HG03159 (cell line): ENCODE measurements around the gene BCL2.

Source experiments
- ATAC-seq: cut with Tn5 transposase; IDR thresholded peaks from one replicate; pipeline ENCODE4 v1.9.1; 2021; ENCODE audit warnings: mild to moderate bottlenecking, moderate library complexity; ENCODE audit not compliant: unreplicated experiment

The BCL2 gene

GRCh38 chr18:63099091-63099840, 220.3 kb downstream of the BCL2 start:
- ATAC-seq: no peak

GRCh38 chr18:63098018-63098981, 221.3 kb downstream of the BCL2 start:
- peak; percentile 71 for ATAC-seq

GRCh38 chr18:63097178-63097577, 222.4 kb downstream of the BCL2 start:
- no peak for ATAC-seq

- ATAC-seq: no peak
Observed at GRCh38 chr18:63096327-63096874, 223.2 kb downstream of the BCL2 start.

GRCh38 chr18:63095768-63096167, 223.8 kb downstream of the BCL2 start:
- ATAC-seq: no peak

GRCh38 chr18:63091671-63092364, 227.8 kb downstream of the BCL2 start:
- ATAC-seq: no peak

GRCh38 chr18:63090334-63090733, 229.2 kb downstream of the BCL2 start:
- no peak for ATAC-seq

- ATAC-seq: no peak
Observed at GRCh38 chr18:63089041-63089440, 230.5 kb downstream of the BCL2 start.

GRCh38 chr18:63088262-63088661, 231.3 kb downstream of the BCL2 start:
- no peak for ATAC-seq

GRCh38 chr18:63087421-63088230, 231.9 kb downstream of the BCL2 start:
- no peak for ATAC-seq

GRCh38 chr18:63085611-63086010, 234.0 kb downstream of the BCL2 start:
- ATAC-seq: no peak

GRCh38 chr18:63084219-63084618, 235.3 kb downstream of the BCL2 start:
- ATAC-seq: no peak

- no peak for ATAC-seq
Observed at GRCh38 chr18:63083555-63083954, 236.0 kb downstream of the BCL2 start.

- ATAC-seq: no peak
Observed at GRCh38 chr18:63083020-63083531, 236.5 kb downstream of the BCL2 start.

GRCh38 chr18:63082366-63083019, 237.1 kb downstream of the BCL2 start:
- no peak for ATAC-seq

- ATAC-seq: peak; percentile 47
Observed at GRCh38 chr18:63079114-63079513, 240.5 kb downstream of the BCL2 start.

- ATAC-seq: peak; percentile 84
Observed at GRCh38 chr18:63078471-63078870, 241.1 kb downstream of the BCL2 start.

GRCh38 chr18:63074981-63075404, 244.6 kb downstream of the BCL2 start:
- no peak for ATAC-seq

- ATAC-seq: peak; percentile 45
Observed at GRCh38 chr18:63073481-63073880, 246.1 kb downstream of the BCL2 start.
